DND-41 (cell line): Measurements from ENCODE around the gene NDUFB5.

Experiments used
- ATAC-seq: fragments of 200-7000 bp; cut with Tn5 transposase; 3 replicates; pipeline ENCODE4 v1.9.1; 2021; ENCODE audit warnings: low read depth; ENCODE audit not compliant: insufficient read depth
- DNase-seq: peaks from one replicate; pipeline ENCODE4 v3.0.0-alpha.2; 2020
- H2AFZ ChIP-seq: 2 replicates; pipeline ENCODE4 v1.6.0; 2012; ENCODE audit warnings: low read depth, low read length
- H3K27ac ChIP-seq: 2 replicates; pipeline ENCODE4 v1.5.1; 2012; ENCODE audit warnings: low read length, inconsistent platforms
- H3K27me3 ChIP-seq: fragments of 200-600 bp; sonication (generic); 2 replicates; pipeline ENCODE4 v1.6.0; 2012; ENCODE audit warnings: low read length, mild to moderate bottlenecking, inconsistent platforms; ENCODE audit not compliant: insufficient read depth, poor library complexity
- H3K36me3 ChIP-seq: 2 replicates; pipeline ENCODE4 v1.5.1; 2012; ENCODE audit warnings: low read length, inconsistent platforms; ENCODE audit not compliant: insufficient read depth
- H3K4me1 ChIP-seq: 2 replicates; pipeline ENCODE4 v1.5.1; 2012; ENCODE audit warnings: mild to moderate bottlenecking, low read length; ENCODE audit not compliant: insufficient read depth
- H3K4me2 ChIP-seq: 2 replicates; pipeline ENCODE4 v1.6.0; 2012; ENCODE audit warnings: mild to moderate bottlenecking, moderate library complexity, low read length, inconsistent platforms; ENCODE audit not compliant: insufficient read depth
- H3K4me3 ChIP-seq, 2 experiments: fragments of 200-600 bp in 1 of 2; shearing (Covaris generic) in 1 of 2; 2 replicates each; pipeline ENCODE4 v1.5.1; 2012 to 2016; ENCODE audit warnings: inconsistent platforms in 2 of 2, low read length in 2 of 2, mild to moderate bottlenecking in 2 of 2, low read depth in 1 of 2, moderate library complexity in 1 of 2
- H3K79me2 ChIP-seq: 2 replicates; pipeline ENCODE4 v1.6.0; 2012; ENCODE audit warnings: low read length, inconsistent platforms; ENCODE audit not compliant: insufficient read depth
- H3K9ac ChIP-seq: 2 replicates; pipeline ENCODE4 v1.6.0; 2012; ENCODE audit warnings: low read depth, mild to moderate bottlenecking, inconsistent platforms, low read length, moderate library complexity
- H3K9me3 ChIP-seq: 2 replicates; pipeline ENCODE4 v1.5.1; 2012; ENCODE audit warnings: low read length, moderate library complexity, mild to moderate bottlenecking, inconsistent platforms; ENCODE audit not compliant: insufficient read depth, severe bottlenecking
- H4K20me1 ChIP-seq: 2 replicates; pipeline ENCODE4 v1.6.0; 2012; ENCODE audit warnings: low read length; ENCODE audit not compliant: insufficient read depth
- CTCF ChIP-seq: IDR thresholded peaks from 2 replicates; pipeline ENCODE4 v1.5.1; 2012; ENCODE audit warnings: borderline replicate concordance, low read length, moderate library complexity, mild to moderate bottlenecking; ENCODE audit not compliant: poor library complexity, severe bottlenecking; ENCODE audit errors: extremely low read depth
- EZH2 ChIP-seq: IDR thresholded peaks from 3 replicates; pipeline ENCODE4 v1.6.1; 2012; ENCODE audit warnings: borderline replicate concordance, low read depth, mild to moderate bottlenecking, moderate library complexity, low read length, inconsistent platforms; ENCODE audit not compliant: severe bottlenecking

NDUFB5 gene

GRCh38 chr3:179653096-179653797, 48.7 kb downstream of the NDUFB5 start:
- H3K9me3 ChIP-seq: no peaks in the 10 kb centered on the region
- no peaks in the 10 kb centered on the region for H3K27me3 ChIP-seq
- peak overlapping the region; percentile 93 for H2AFZ ChIP-seq
- H3K79me2 ChIP-seq: peaks cover 51% of the 10 kb centered on the region
- peaks cover 22% of the 10 kb centered on the region; the same call in 1 of the 2 replicates for H4K20me1 ChIP-seq
- H3K27ac ChIP-seq: peak overlapping the region; percentile 91
- H3K4me2 ChIP-seq: peak overlapping the region; percentile 94
- H3K9ac ChIP-seq: peak overlapping the region; percentile 89
- peak overlapping the region; percentile 63 to 96 for H3K4me3 ChIP-seq
- H3K4me1 ChIP-seq: peaks cover 41% of the 10 kb centered on the region
- peak; percentile 77 for ATAC-seq
- TF ChIP-seq EZH2: no peak
- TF ChIP-seq CTCF: peak; percentile 36
- peak; percentile 77 for DNase-seq
- H3K36me3 ChIP-seq: peaks cover 10% of the 10 kb centered on the region; the same call in 1 of the 2 replicates

- Histone ChIP-seq H3K27me3 (no peaks in the 10 kb centered on the region), H3K9ac (no peak overlapping the region), H2AFZ (no peak overlapping the region), H3K4me3 (peak overlapping the region in 1 of 2 experiments; percentile 96; a peak in 2 of 4 replicates), H3K27ac (no peak overlapping the region), H3K4me2 (peak overlapping the region; percentile 94), H3K4me1 (peaks cover 44% of the 10 kb centered on the region), H3K79me2 (peaks cover 69% of the 10 kb centered on the region), H4K20me1 (peaks cover 32% of the 10 kb centered on the region; the same call in 1 of the 2 replicates), H3K36me3 (peaks cover 10% of the 10 kb centered on the region; the same call in 1 of the 2 replicates), H3K9me3 (no peaks in the 10 kb centered on the region)
- TF ChIP-seq CTCF (no peak), EZH2 (no peak)
- ATAC-seq (no peak), DNase-seq (no peak)
Observed at GRCh38 chr3:179655236-179655635, 50.6 kb downstream of the NDUFB5 start.

GRCh38 chr3:179658606-179659005, 54.0 kb downstream of the NDUFB5 start:
- H3K9me3 ChIP-seq: no peaks in the 10 kb centered on the region
- H3K4me3 ChIP-seq: no peak overlapping the region
- peaks cover 34% of the 10 kb centered on the region for H3K4me1 ChIP-seq
- no peak for DNase-seq
- ATAC-seq: no peak
- H3K27me3 ChIP-seq: no peaks in the 10 kb centered on the region
- H3K79me2 ChIP-seq: peaks cover 97% of the 10 kb centered on the region
- peaks cover 10% of the 10 kb centered on the region; the same call in 1 of the 2 replicates for H3K36me3 ChIP-seq
- no peak overlapping the region for H3K9ac ChIP-seq
- peak overlapping the region; percentile 23; the same call in 1 of the 2 replicates for H3K4me2 ChIP-seq
- H3K27ac ChIP-seq: no peak overlapping the region
- H2AFZ ChIP-seq: no peak overlapping the region
- no peak for TF ChIP-seq CTCF
- no peak for TF ChIP-seq EZH2
- peaks cover 56% of the 10 kb centered on the region; the same call in 1 of the 2 replicates for H4K20me1 ChIP-seq
